ENCODE results near the gene ZNF526.
A peak's percentile ranks its signal among the peaks of the same experiment; 100 is the strongest.

The ZNF526 gene

DNA sequence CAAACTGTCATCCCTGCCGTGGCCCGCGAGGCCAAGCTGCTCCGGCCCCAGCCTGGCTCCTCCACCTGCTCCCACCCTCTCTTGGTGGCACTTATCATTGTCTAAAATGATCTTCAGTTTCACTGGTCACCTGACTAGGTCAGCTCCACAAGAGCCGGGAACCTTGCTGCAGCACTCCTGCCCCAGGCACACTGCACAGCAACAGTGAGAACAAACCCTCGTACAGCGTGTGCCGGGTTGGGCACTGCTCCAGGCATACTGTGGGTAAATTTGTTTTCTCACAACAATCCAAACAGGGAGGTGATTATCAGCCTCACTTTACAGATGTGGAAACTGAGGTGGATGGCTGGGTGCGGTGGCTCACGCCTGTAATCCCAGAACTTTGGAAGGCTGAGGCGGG lies 11.5 kb upstream of the ZNF526 start:
- Histone ChIP-seq H3K36me3 (ENCODE audit: control insufficient read depth in 1 of 2, insufficient read depth in 2 of 2, low read depth in 1 of 2, low read length in 2 of 2) (peaks cover 70 to 71% of the 10 kb centered on the region in 2 experiments), H3K14ac (ENCODE audit: low read length in 2 of 2) (no peak overlapping the region), H2AK5ac (ENCODE audit: low read length, severe bottlenecking) (no peak overlapping the region), H2BK12ac (ENCODE audit: low read length in 2 of 2) (peak overlapping the region; percentile 21 to 22), H3K9me3 (ENCODE audit: control insufficient read depth, low read length) (no peaks in the 10 kb centered on the region), H2BK5ac (ENCODE audit: low read depth, low read length, poor library complexity, severe bottlenecking) (no peak overlapping the region), H3K27me3 (ENCODE audit: control insufficient read depth in 1 of 2, insufficient read depth in 1 of 2, low read length in 2 of 2) (no peaks in the 10 kb centered on the region), H3K4me2 (ENCODE audit: low read length, poor library complexity, severe bottlenecking) (no peak overlapping the region), H3K18ac (ENCODE audit: low read depth in 1 of 2, low read length in 2 of 2) (no peak overlapping the region), H3K79me1 (replicated peaks; ENCODE audit: low read length, poor library complexity, severe bottlenecking) (peaks cover 43% of the 10 kb centered on the region), H3K4me1 (ENCODE audit: control insufficient read depth, insufficient read depth, low read depth, low read length) (peaks cover 19% of the 10 kb centered on the region), H2AFZ (ENCODE audit: low read depth, low read length) (no peak overlapping the region), H3K4me3 (ENCODE audit: insufficient read depth in 1 of 2, low read depth in 1 of 2, low read length in 2 of 2) (no peak overlapping the region), H3K9ac (ENCODE audit: low read length) (no peak overlapping the region), H2BK15ac (ENCODE audit: low read depth, poor library complexity, severe bottlenecking) (peak overlapping the region; percentile 65), H4K91ac (ENCODE audit: low read length) (peak overlapping the region; percentile 82), H4K8ac (ENCODE audit: low read length) (no peak overlapping the region), H3K4ac (ENCODE audit: low read depth in 1 of 2, low read length in 2 of 2) (peak overlapping the region in 1 of 2 experiments; percentile 77), H3K23ac (ENCODE audit: low read length in 2 of 2) (no peak overlapping the region), H2BK120ac (ENCODE audit: low read depth, low read length) (peak overlapping the region; percentile 2), H3K27ac (ENCODE audit: low read length, poor library complexity, severe bottlenecking) (no peak overlapping the region)
- 99% methylated on average over 11 of the region's 11 CpGs for WGBS
- DNase-seq, result no peak

- no peaks in the 10 kb centered on the region for H3K9me3 ChIP-seq (ENCODE audit: control insufficient read depth, low read length)
- H3K4me2 ChIP-seq (ENCODE audit: low read length, poor library complexity, severe bottlenecking), result no peak overlapping the region
- H4K91ac ChIP-seq (ENCODE audit: low read length), result no peak overlapping the region
- H3K23ac ChIP-seq (ENCODE audit: low read length in 2 of 2), result no peak overlapping the region
- peaks cover 19% of the 10 kb centered on the region for H3K4me1 ChIP-seq (ENCODE audit: control insufficient read depth, insufficient read depth, low read depth, low read length)
- H2BK15ac ChIP-seq (ENCODE audit: low read depth, poor library complexity, severe bottlenecking), result no peak overlapping the region
- WGBS, result 100% methylated on average over 1 of the region's 1 CpG
- H3K27ac ChIP-seq (ENCODE audit: low read length, poor library complexity, severe bottlenecking), result no peak overlapping the region
- H2AK5ac ChIP-seq (ENCODE audit: low read length, severe bottlenecking), result no peak overlapping the region
- no peak overlapping the region for H3K14ac ChIP-seq (ENCODE audit: low read length in 2 of 2)
- H2BK12ac ChIP-seq (ENCODE audit: low read length in 2 of 2), result no peak overlapping the region
- H2BK5ac ChIP-seq (ENCODE audit: low read depth, low read length, poor library complexity, severe bottlenecking), result no peak overlapping the region
- DNase-seq, result no peak
- no peak overlapping the region for H3K4ac ChIP-seq (ENCODE audit: low read depth in 1 of 2, low read length in 2 of 2)
- H3K27me3 ChIP-seq (ENCODE audit: control insufficient read depth in 1 of 2, insufficient read depth in 1 of 2, low read length in 2 of 2), result no peaks in the 10 kb centered on the region
- peaks cover 45 to 55% of the 10 kb centered on the region in 2 experiments for H3K36me3 ChIP-seq (ENCODE audit: control insufficient read depth in 1 of 2, insufficient read depth in 2 of 2, low read depth in 1 of 2, low read length in 2 of 2)
- H3K9ac ChIP-seq (ENCODE audit: low read length), result no peak overlapping the region
- no peak overlapping the region for H3K4me3 ChIP-seq (ENCODE audit: insufficient read depth in 1 of 2, low read depth in 1 of 2, low read length in 2 of 2)
- H2BK120ac ChIP-seq (ENCODE audit: low read depth, low read length), result no peak overlapping the region
- no peak overlapping the region for H3K18ac ChIP-seq (ENCODE audit: low read depth in 1 of 2, low read length in 2 of 2)
- H4K8ac ChIP-seq (ENCODE audit: low read length), result no peak overlapping the region
- H2AFZ ChIP-seq (ENCODE audit: low read depth, low read length), result no peak overlapping the region
- peaks cover 36% of the 10 kb centered on the region for H3K79me1 ChIP-seq (replicated peaks; ENCODE audit: low read length, poor library complexity, severe bottlenecking)
Observed at GRCh38 chr19:42212886-42213285, 7.2 kb upstream of the ZNF526 start.

GRCh38 chr19:42214810-42215485 lies 5.2 kb upstream of the ZNF526 start:
- H4K91ac ChIP-seq (ENCODE audit: low read length), result no peak overlapping the region
- H3K4ac ChIP-seq (ENCODE audit: low read depth in 1 of 2, low read length in 2 of 2), result no peak overlapping the region
- H2AFZ ChIP-seq (ENCODE audit: low read depth, low read length), result no peak overlapping the region
- H3K14ac ChIP-seq (ENCODE audit: low read length in 2 of 2), result no peak overlapping the region
- H3K9me3 ChIP-seq (ENCODE audit: control insufficient read depth, low read length), result no peaks in the 10 kb centered on the region
- no peak overlapping the region for H3K18ac ChIP-seq (ENCODE audit: low read depth in 1 of 2, low read length in 2 of 2)
- no peak overlapping the region for H3K23ac ChIP-seq (ENCODE audit: low read length in 2 of 2)
- no peak overlapping the region for H2AK5ac ChIP-seq (ENCODE audit: low read length, severe bottlenecking)
- H4K8ac ChIP-seq (ENCODE audit: low read length), result no peak overlapping the region
- H3K36me3 ChIP-seq (ENCODE audit: control insufficient read depth in 1 of 2, insufficient read depth in 2 of 2, low read depth in 1 of 2, low read length in 2 of 2), result peaks cover 25 to 34% of the 10 kb centered on the region in 2 experiments
- H3K4me1 ChIP-seq (ENCODE audit: control insufficient read depth, insufficient read depth, low read depth, low read length), result peaks cover 20% of the 10 kb centered on the region
- H3K27me3 ChIP-seq (ENCODE audit: control insufficient read depth in 1 of 2, insufficient read depth in 1 of 2, low read length in 2 of 2), result no peaks in the 10 kb centered on the region
- H2BK120ac ChIP-seq (ENCODE audit: low read depth, low read length), result no peak overlapping the region
- no peak overlapping the region for H2BK5ac ChIP-seq (ENCODE audit: low read depth, low read length, poor library complexity, severe bottlenecking)
- H3K79me1 ChIP-seq (replicated peaks; ENCODE audit: low read length, poor library complexity, severe bottlenecking), result peaks cover 29% of the 10 kb centered on the region
- no peak overlapping the region for H3K4me3 ChIP-seq (ENCODE audit: insufficient read depth in 1 of 2, low read depth in 1 of 2, low read length in 2 of 2)
- no peak overlapping the region for H3K9ac ChIP-seq (ENCODE audit: low read length)
- H2BK12ac ChIP-seq (ENCODE audit: low read length in 2 of 2), result no peak overlapping the region
- no peak overlapping the region for H2BK15ac ChIP-seq (ENCODE audit: low read depth, poor library complexity, severe bottlenecking)
- H3K4me2 ChIP-seq (ENCODE audit: low read length, poor library complexity, severe bottlenecking), result no peak overlapping the region
- H3K27ac ChIP-seq (ENCODE audit: low read length, poor library complexity, severe bottlenecking), result no peak overlapping the region
- no peak for DNase-seq
- WGBS, result 94% methylated on average over 9 of the region's 11 CpGs

GRCh38 chr19:42216653-42217519 lies 3.2 kb upstream of the ZNF526 start:
- Histone ChIP-seq H2AK5ac (ENCODE audit: low read length, severe bottlenecking) (no peak overlapping the region), H2BK5ac (ENCODE audit: low read depth, low read length, poor library complexity, severe bottlenecking) (no peak overlapping the region), H3K9ac (ENCODE audit: low read length) (peak overlapping the region; percentile 94), H4K8ac (ENCODE audit: low read length) (peak overlapping the region; percentile 84), H2BK120ac (ENCODE audit: low read depth, low read length) (peak overlapping the region; percentile 83), H3K18ac (ENCODE audit: low read depth in 1 of 2, low read length in 2 of 2) (peak overlapping the region; percentile 45 to 88), H2BK15ac (ENCODE audit: low read depth, poor library complexity, severe bottlenecking) (peak overlapping the region; percentile 84), H3K23ac (ENCODE audit: low read length in 2 of 2) (peak overlapping the region in 1 of 2 experiments; percentile 98), H3K4me2 (ENCODE audit: low read length, poor library complexity, severe bottlenecking) (peak overlapping the region; percentile 98), H3K4me1 (ENCODE audit: control insufficient read depth, insufficient read depth, low read depth, low read length) (peaks cover 28% of the 10 kb centered on the region), H2AFZ (ENCODE audit: low read depth, low read length) (peak overlapping the region; percentile 69), H3K79me1 (replicated peaks; ENCODE audit: low read length, poor library complexity, severe bottlenecking) (peaks cover 27% of the 10 kb centered on the region), H3K27me3 (ENCODE audit: control insufficient read depth in 1 of 2, insufficient read depth in 1 of 2, low read length in 2 of 2) (no peaks in the 10 kb centered on the region), H4K91ac (ENCODE audit: low read length) (peak overlapping the region; percentile 88), H2BK12ac (ENCODE audit: low read length in 2 of 2) (peak overlapping the region in 1 of 2 experiments; percentile 75), H3K9me3 (ENCODE audit: control insufficient read depth, low read length) (no peaks in the 10 kb centered on the region), H3K36me3 (ENCODE audit: control insufficient read depth in 1 of 2, insufficient read depth in 2 of 2, low read depth in 1 of 2, low read length in 2 of 2) (peaks cover 19 to 32% of the 10 kb centered on the region in 2 experiments), H3K14ac (ENCODE audit: low read length in 2 of 2) (peak overlapping the region in 1 of 2 experiments; percentile 93), H3K4ac (ENCODE audit: low read depth in 1 of 2, low read length in 2 of 2) (peak overlapping the region; percentile 64 to 67), H3K4me3 (ENCODE audit: insufficient read depth in 1 of 2, low read depth in 1 of 2, low read length in 2 of 2) (peak overlapping the region; percentile 87 to 91), H3K27ac (ENCODE audit: low read length, poor library complexity, severe bottlenecking) (peak overlapping the region; percentile 56)
- DNase-seq, result peak; percentile 58
- 1% methylated on average over 73 of the region's 79 CpGs for WGBS
